Ascending aorta (tissue), 2 donors: ENCODE results near the gene HCN3. TPM values are rescaled to one million over a fixed set of nuclear protein-coding genes. Genes with fewer than 3 reads are reported as not detected.
"Not testable (repeated sequence)": the region's sequence is repeated elsewhere in the genome, so short reads cannot be mapped to it uniquely, and the experiment has no call there.

Experiments
- DNase-seq, 2 donors: peaks; one replicate each; pipeline ENCODE4 v3.0.0-alpha.2; 2019; ENCODE audit warnings: low spot score in 2 of 2
- H3K27ac ChIP-seq, 2 donors: fragments of 200-600 bp; sonication (generic); one replicate each; pipeline ENCODE4 v1.5.1; 2016 to 2017; ENCODE audit warnings: mild to moderate bottlenecking in 1 of 2
- H3K27me3 ChIP-seq: fragments of 200-600 bp; sonication (generic); one replicate; pipeline ENCODE4 v1.5.1; 2017
- H3K36me3 ChIP-seq, 2 donors: fragments of 200-600 bp; sonication (generic); one replicate each; pipeline ENCODE4 v1.5.1; 2016
- H3K4me1 ChIP-seq, 2 donors: fragments of 200-600 bp; sonication (generic); one replicate each; pipeline ENCODE4 v1.5.1; 2016 to 2017; ENCODE audit warnings: mild to moderate bottlenecking in 1 of 2
- H3K4me3 ChIP-seq, 2 donors: fragments of 200-600 bp; sonication (generic); one replicate each; pipeline ENCODE4 v1.5.1; 2016 to 2017; ENCODE audit warnings: mild to moderate bottlenecking in 1 of 2
- H3K9me3 ChIP-seq, 2 donors: fragments of 200-600 bp; sonication (generic); one replicate each; pipeline ENCODE4 v1.5.1; 2016
- intact Hi-C: fragments of 100-400 bp; cut with DNase I; formaldehyde crosslinking; loops from one replicate; pipeline ENCODE4 v1.15.1; 2023
- total RNA-seq: library from RNA; depleted of rRNA; stranded (reverse); fragments of >200 nt; gene quantifications from one replicate; pipeline ENCODE4 v1.1.0, GENCODE V29; 2016
- TF ChIP-seq, protein P1 (sequence below), 3 experiments: fragments of 200-600 bp in 2 of 3; fragments of 450-650 bp in 1 of 3; sonication (generic) in 2 of 3; IDR thresholded peaks; one replicate each; pipeline ENCODE4 v1.5.1; 2016 to 2019; ENCODE audit warnings: antibody characterized with exemption in 3 of 3, mild to moderate bottlenecking in 1 of 3, moderate library complexity in 1 of 3

HCN3 gene
- total RNA-seq, 1 donor from 2014 or later, result 2.6 TPM

DNA sequence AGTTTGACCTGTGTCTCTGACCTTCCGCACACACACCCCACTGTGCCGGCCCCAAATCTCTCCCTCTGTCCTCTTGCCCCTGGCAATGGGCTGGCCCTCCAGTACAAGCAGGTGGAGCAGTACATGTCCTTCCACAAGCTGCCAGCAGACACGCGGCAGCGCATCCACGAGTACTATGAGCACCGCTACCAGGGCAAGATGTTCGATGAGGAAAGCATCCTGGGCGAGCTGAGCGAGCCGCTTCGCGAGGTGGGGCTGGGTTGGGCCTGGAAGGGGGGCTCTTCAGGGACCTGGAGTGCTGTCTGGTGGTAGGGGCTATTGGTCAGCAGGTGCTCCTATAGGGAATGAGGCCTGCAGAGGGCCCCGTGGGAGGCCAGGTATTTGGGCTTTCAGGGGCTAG lies 7.8 kb downstream of the HCN3 start:
- no peak overlapping the region for H3K27ac ChIP-seq
- H3K4me1 ChIP-seq, result no peaks in the 10 kb centered on the region
- DNase-seq, result no peak
- no peak overlapping the region for H3K4me3 ChIP-seq
- TF ChIP-seq, protein P1, sequence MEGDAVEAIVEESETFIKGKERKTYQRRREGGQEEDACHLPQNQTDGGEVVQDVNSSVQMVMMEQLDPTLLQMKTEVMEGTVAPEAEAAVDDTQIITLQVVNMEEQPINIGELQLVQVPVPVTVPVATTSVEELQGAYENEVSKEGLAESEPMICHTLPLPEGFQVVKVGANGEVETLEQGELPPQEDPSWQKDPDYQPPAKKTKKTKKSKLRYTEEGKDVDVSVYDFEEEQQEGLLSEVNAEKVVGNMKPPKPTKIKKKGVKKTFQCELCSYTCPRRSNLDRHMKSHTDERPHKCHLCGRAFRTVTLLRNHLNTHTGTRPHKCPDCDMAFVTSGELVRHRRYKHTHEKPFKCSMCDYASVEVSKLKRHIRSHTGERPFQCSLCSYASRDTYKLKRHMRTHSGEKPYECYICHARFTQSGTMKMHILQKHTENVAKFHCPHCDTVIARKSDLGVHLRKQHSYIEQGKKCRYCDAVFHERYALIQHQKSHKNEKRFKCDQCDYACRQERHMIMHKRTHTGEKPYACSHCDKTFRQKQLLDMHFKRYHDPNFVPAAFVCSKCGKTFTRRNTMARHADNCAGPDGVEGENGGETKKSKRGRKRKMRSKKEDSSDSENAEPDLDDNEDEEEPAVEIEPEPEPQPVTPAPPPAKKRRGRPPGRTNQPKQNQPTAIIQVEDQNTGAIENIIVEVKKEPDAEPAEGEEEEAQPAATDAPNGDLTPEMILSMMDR (IDR thresholded peaks at IDR 0.05), result no peak
- no peaks in the 10 kb centered on the region for H3K9me3 ChIP-seq
- no peaks in the 10 kb centered on the region for H3K36me3 ChIP-seq
- H3K27me3 ChIP-seq, result no peaks in the 10 kb centered on the region
- intact Hi-C loops, result no loop called here

DNA sequence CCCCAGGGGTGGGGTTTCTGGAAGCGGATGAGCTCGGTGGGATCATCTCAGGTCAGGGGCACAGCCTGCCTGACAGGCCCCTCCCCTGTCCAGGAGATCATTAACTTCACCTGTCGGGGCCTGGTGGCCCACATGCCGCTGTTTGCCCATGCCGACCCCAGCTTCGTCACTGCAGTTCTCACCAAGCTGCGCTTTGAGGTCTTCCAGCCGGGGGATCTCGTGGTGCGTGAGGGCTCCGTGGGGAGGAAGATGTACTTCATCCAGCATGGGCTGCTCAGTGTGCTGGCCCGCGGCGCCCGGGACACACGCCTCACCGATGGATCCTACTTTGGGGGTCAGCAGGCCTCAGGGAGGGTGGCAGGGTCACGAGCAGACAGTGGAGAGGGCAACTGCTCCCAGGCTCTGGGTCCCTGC lies 8.4 kb downstream of the HCN3 start:
- intact Hi-C loops, result no loop called here
- H3K36me3 ChIP-seq, result no peaks in the 10 kb centered on the region
- H3K27ac ChIP-seq, result no peak overlapping the region
- H3K27me3 ChIP-seq, result no peaks in the 10 kb centered on the region
- H3K4me3 ChIP-seq, result no peak overlapping the region
- TF ChIP-seq, protein P1 (IDR thresholded peaks at IDR 0.05), result no peak
- no peaks in the 10 kb centered on the region for H3K9me3 ChIP-seq
- no peak for DNase-seq
- no peaks in the 10 kb centered on the region for H3K4me1 ChIP-seq

DNA sequence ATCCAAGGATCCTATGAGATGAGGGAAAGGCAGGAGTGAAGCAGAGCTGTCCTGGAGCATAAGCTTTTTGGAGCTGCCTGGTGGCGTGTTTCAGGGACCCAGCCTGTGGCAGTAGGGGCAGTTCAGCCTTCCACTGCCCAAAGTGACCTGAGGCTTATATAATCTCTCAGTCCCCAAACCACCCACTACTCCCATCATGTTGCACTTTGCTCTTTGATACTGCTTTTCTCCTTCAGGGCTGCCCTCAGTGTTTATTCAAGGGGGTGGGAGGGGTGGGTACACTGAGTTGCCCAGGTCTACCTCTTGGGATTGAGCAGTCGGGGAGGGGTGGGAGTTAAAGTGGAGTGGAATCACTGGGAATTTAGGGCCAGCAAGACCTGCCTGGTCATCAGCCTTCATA lies 9.3 kb downstream of the HCN3 start:
- Histone ChIP-seq H3K36me3 (no peaks in the 10 kb centered on the region), H3K4me3 (no peak overlapping the region), H3K27me3 (no peaks in the 10 kb centered on the region), H3K27ac (no peak overlapping the region), H3K9me3 (no peaks in the 10 kb centered on the region), H3K4me1 (no peaks in the 10 kb centered on the region)
- intact Hi-C loops, result no loop called here
- TF ChIP-seq, protein P1 (IDR thresholded peaks at IDR 0.05), result no peak
- no peak for DNase-seq

DNA sequence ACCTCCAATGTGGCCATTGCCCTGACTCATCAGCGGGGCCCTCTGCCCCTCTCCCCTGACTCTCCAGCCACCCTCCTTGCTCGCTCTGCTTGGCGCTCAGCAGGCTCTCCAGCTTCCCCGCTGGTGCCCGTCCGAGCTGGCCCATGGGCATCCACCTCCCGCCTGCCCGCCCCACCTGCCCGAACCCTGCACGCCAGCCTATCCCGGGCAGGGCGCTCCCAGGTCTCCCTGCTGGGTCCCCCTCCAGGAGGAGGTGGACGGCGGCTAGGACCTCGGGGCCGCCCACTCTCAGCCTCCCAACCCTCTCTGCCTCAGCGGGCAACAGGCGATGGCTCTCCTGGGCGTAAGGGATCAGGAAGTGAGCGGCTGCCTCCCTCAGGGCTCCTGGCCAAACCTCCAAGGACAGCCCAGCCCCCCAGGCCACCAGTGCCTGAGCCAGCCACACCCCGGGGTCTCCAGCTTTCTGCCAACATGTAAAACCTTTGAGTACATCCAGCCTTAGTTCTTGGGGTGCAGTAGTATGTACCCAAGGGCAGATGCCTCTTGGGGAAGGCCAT lies 10.8 kb downstream of the HCN3 start:
- DNase-seq, result no peak
- Histone ChIP-seq H3K4me3 (no peak overlapping the region), H3K9me3 (no peaks in the 10 kb centered on the region), H3K27ac (no peak overlapping the region), H3K4me1 (no peaks in the 10 kb centered on the region), H3K36me3 (no peaks in the 10 kb centered on the region), H3K27me3 (no peaks in the 10 kb centered on the region)
- TF ChIP-seq, protein P1 (IDR thresholded peaks at IDR 0.05), result no peak
- intact Hi-C loops, result no loop called here

DNA sequence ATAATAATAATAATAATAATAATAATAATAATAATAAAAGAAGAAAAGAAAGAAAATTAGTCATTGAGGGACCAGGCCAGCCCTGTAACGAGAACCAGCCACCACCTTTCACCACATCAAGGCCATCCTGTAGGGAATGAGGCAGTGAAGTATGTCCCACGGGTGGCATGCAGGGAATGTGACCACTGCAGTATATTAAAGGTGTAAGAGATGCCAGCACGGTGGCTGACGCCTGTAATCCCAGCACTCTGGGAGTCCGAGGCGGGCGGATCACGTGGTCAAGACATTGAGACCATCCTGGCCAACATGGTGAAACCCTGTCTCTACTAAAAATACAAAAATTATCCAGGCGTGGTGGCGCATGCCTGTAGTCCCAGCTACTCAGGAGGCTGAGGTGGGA lies 13.7 kb downstream of the HCN3 start:
- H3K4me1 ChIP-seq, H3K9me3 ChIP-seq, intact Hi-C loops, H3K4me3 ChIP-seq, DNase-seq, H3K27me3 ChIP-seq, H3K27ac ChIP-seq, H3K36me3 ChIP-seq: not testable (repeated sequence)

DNA sequence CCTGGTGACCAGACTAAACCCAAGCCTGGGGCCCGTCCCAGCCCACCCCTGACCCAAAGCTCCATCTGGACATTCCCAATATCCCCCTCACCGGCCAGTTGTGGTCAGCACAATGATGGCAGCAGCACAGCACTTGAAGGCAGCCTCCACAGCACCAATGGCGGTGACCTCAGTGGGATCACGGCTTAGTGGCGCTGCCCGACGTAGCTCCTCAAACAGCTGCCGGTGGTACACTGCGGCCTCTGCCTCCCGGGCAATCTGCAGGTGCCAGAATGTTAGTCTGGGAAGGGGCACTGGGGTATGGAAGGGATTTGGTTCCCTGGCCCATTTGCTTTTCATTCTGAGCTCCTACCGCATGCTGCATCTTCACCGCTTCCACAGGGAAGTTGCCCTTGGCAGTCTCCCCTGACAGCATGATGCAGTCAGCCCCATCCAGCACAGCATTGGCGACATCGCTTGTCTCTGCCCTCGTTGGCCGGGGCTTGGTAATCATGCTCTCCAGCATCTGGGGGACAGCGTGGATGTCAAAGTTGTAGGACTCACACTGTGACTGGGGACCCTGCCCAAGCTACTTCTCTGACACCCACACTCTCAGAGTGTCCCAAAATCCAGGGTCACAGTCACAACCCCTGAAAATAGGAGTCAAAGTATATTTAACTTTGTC lies 16.0 kb downstream of the HCN3 start:
- Histone ChIP-seq H3K4me3 (no peak overlapping the region), H3K27me3 (no peaks in the 10 kb centered on the region), H3K9me3 (no peaks in the 10 kb centered on the region), H3K36me3 (no peaks in the 10 kb centered on the region), H3K4me1 (peaks cover 0 to 5% of the 10 kb centered on the region in 2 donors), H3K27ac (no peak overlapping the region)
- TF ChIP-seq, protein P1 (IDR thresholded peaks at IDR 0.05), result no peak
- DNase-seq, result no peak
- intact Hi-C loops, result no loop called here
